ENCODE data around the gene WDR27.
A peak's percentile ranks its signal among the peaks of the same experiment; 100 is the strongest.

The WDR27 gene

DNA sequence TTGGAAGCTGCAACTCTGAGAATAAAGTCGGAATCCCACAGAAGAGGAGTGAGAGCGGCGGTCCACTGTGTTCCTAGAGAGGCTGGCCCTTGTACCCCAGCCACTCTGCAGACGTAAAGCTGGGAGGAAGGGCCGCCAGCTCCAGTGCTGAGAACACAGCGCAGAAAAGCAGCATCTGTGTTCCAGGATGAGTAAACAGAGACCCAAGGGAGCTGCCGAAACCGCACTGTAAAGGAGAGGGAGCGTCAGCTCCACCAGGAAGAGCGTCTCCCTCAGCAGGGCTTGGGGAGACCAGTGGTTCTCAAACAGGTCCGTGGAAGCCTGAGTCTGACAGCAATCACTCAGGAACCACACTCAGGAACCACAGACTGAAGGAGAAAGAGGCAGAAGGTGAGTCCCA is 134.0 kb downstream of the WDR27 start:
- Mint-ChIP-seq H3K9me3 (no peaks in the 10 kb centered on the region), H3K36me3 (peaks cover 43% of the 10 kb centered on the region), H3K27ac (no peak overlapping the region), H3K4me1 (no peaks in the 10 kb centered on the region), H3K4me3 (no peak overlapping the region), H3K27me3 (no peaks in the 10 kb centered on the region)
- ATAC-seq, result no peak

DNA sequence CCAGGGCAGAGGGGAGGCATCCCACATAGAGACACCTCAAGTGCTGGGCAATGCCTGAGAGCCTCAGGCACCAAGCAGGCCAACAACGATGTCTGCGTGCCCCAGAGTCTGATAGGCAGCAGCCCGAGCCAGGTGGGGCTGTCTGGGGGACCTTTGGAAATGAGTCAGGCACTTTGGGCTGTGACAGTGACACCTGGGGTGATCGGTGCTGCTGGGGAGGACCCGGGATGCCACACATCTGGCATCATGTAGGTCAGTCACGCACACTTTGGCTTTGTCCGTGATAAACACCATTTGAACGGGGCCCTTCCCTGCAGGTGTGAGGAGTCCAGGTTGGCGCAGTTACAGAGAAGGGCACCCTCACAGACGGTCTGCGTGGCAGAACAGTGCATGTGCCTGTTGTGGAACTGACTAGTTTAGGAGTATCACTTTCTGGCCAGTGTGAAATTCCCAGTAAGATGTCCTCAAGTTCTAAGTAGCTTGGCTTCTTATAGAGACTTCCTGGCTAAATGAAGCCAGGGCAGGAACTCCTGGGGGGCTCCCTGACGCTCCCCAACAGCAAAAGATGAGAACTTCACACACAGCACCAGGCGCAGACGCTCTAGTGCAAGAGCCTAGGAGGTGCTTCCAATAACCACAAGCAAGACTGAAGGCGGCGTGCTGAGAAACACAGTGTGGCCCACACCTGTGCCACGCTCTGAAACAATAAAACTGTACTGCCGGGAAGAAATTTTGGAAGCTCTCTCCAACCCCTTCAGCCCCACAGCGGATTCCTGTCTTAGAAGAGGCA is 134.7 kb downstream of the WDR27 start:
- peaks cover 4% of the 10 kb centered on the region for H3K9me3 Mint-ChIP-seq
- H3K4me3 Mint-ChIP-seq, result no peak overlapping the region
- peaks cover 49% of the 10 kb centered on the region for H3K36me3 Mint-ChIP-seq
- no peak overlapping the region for H3K27ac Mint-ChIP-seq
- H3K4me1 Mint-ChIP-seq, result no peaks in the 10 kb centered on the region
- ATAC-seq, result no peak
- no peaks in the 10 kb centered on the region for H3K27me3 Mint-ChIP-seq

DNA sequence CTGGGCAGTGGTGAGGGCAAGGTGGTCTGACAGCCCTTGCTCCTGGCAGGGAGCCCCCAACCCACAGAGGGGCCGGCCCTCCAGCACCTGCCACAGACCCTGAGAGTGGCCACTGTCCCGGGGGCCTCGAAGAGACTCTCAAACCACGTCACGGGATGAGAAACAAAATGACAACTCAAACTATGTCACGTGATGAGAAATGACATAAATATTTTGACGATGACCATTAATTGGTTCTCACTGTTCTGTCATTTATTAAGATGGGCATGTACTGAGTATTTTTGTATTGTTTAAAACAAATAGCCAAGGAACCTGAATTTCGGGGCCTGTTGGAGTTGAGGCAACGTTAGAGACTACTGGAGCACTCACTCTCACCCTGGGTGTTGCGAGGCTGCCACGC is 135.5 kb downstream of the WDR27 start:
- Mint-ChIP-seq H3K27ac (no peak overlapping the region), H3K4me1 (no peaks in the 10 kb centered on the region), H3K4me3 (no peak overlapping the region), H3K27me3 (no peaks in the 10 kb centered on the region), H3K36me3 (peaks cover 58% of the 10 kb centered on the region), H3K9me3 (peaks cover 7% of the 10 kb centered on the region)
- ATAC-seq, result no peak

DNA sequence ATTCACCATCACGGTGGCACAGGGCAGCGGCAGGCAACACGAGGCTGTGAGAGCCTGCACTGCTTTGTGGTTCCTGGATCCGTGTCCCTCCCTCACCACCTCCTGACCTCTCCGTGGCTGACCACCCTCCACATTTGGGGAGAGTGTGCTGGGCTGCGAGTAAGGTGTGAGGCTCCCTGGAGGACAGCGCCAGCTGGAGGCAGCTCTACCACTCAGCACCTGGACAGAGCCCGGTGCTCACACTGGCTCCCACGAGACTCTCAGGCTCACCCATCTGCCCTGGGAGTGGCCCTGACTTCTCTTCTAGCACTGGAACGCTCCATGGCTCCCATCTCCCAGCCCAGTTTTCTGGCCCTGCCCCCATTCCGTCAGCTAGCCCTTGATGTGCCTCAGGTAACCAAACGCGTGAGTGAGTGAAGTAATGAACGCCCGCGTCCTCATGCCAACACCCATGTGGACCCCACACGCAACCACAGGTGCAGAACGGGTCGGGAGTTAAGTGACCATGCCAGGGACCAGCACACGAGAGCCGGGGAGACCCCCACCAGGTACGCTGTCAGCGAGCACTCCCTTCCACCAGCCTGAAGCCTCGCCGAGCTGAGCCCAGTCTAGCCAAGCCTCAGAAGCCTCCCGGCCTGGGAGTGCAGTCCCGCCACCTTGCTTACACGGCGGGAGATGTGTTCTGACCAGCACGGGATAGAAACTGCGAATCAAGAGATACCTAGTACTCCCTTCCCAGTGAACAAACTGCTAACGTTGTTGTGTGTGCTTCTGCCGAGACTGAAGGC is 137.2 kb downstream of the WDR27 start:
- peaks cover 61% of the 10 kb centered on the region for H3K36me3 Mint-ChIP-seq
- H3K27ac Mint-ChIP-seq, result no peak overlapping the region
- peaks cover 9% of the 10 kb centered on the region for H3K9me3 Mint-ChIP-seq
- ATAC-seq, result no peak
- H3K4me1 Mint-ChIP-seq, result no peaks in the 10 kb centered on the region
- no peaks in the 10 kb centered on the region for H3K27me3 Mint-ChIP-seq
- H3K4me3 Mint-ChIP-seq, result no peak overlapping the region

DNA sequence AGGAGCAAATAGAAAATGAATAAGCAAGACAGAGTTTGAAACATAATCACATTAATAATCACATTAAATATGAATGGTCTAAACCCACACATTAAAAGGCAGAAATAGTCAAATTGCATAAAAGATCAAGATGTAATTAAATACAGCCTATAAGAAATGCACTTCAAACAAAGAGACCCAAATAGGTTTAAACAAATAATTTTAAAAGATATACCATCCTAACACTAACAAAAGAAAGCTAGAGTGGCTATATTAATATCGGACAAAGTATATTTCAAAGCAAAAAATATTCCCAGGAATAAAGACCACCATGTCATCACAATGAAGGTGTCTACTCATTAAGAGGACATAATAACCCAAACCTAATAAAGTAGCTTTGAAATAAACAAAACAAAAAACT is 140.2 kb downstream of the WDR27 start:
- Mint-ChIP-seq H3K4me1 (peaks cover 8% of the 10 kb centered on the region), H3K27me3 (no peaks in the 10 kb centered on the region), H3K4me3 (no peak overlapping the region), H3K9me3 (peaks cover 9% of the 10 kb centered on the region), H3K36me3 (peaks cover 62% of the 10 kb centered on the region), H3K27ac (no peak overlapping the region)
- ATAC-seq, result no peak

DNA sequence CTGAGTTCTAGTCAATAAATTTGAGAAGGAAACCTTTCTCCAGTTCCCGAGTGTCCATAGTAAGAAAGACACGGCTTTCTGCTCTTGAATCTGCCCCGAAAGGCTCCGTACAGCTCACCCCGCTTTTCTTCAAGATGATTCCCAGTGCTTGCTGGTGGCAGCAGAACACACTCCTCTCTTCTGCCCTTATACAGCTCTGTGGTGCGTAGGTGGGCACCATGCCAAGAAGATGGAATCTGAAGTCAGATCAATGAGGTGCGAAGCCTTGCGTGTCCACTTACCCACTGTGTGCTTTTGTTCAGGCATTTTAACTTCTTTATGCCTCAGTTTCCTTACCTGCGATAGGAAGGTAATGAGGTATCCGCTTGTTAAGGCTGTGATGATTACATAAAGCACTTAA is 142.2 kb downstream of the WDR27 start:
- H3K9me3 Mint-ChIP-seq, result peaks cover 9% of the 10 kb centered on the region
- H3K4me3 Mint-ChIP-seq, result no peak overlapping the region
- H3K36me3 Mint-ChIP-seq, result peaks cover 64% of the 10 kb centered on the region
- no peak for ATAC-seq
- H3K4me1 Mint-ChIP-seq, result peaks cover 15% of the 10 kb centered on the region
- no peak overlapping the region for H3K27ac Mint-ChIP-seq
- no peaks in the 10 kb centered on the region for H3K27me3 Mint-ChIP-seq

DNA sequence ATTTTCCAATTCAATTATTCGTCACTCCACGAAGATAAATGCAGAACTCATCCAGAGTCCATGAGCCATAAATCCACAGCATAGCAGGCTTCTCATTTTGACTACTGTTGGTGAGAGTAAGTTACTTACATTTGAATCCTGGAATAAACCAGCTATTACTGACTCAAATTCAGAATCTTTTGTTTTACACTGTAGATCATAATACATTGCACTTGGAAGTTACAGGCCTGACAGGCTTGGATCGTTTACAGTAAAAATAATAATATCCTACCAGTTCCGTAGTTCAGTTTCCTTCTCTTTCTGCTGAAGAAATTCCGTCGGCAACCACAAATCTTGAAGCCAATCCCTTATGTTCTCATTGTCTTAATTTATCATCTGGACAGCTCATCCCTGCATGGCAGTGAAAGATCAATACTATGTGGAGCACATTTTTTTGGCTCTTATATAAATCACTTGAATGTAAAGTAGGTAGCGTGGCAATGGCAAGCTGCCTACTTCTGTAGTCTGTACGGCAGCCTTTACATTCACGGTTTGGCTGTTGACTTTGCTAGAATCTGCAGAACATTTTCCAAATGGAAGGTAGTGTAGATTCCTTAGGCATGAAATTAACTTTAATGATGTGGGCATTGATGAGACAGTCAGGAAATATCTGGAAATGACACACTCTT is 142.9 kb downstream of the WDR27 start:
- ATAC-seq, result no peak
- H3K36me3 Mint-ChIP-seq, result peaks cover 57% of the 10 kb centered on the region
- peaks cover 15% of the 10 kb centered on the region for H3K4me1 Mint-ChIP-seq
- H3K9me3 Mint-ChIP-seq, result peaks cover 9% of the 10 kb centered on the region
- H3K4me3 Mint-ChIP-seq, result no peak overlapping the region
- no peak overlapping the region for H3K27ac Mint-ChIP-seq
- no peaks in the 10 kb centered on the region for H3K27me3 Mint-ChIP-seq

DNA sequence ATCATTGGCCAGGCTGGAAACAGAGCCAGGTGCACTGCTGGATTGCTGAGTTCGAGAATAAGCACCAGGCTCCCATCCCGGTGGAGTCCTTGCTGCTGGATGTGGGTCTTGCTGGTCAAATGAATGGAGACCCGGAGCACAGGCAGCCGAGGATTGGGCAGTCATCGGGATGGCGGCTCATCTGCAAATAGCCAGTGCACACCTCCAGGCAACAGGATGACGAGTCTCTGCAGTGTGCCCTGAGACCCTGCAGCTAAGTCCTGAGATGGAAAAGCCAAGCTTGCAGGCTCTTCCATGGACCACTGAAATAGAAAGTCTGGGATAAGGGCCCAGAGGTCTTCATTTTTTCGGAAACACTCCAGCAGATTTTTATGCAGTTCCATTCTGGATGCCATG is 143.5 kb downstream of the WDR27 start:
- H3K4me1 Mint-ChIP-seq, result peaks cover 15% of the 10 kb centered on the region
- no peak overlapping the region for H3K4me3 Mint-ChIP-seq
- no peaks in the 10 kb centered on the region for H3K27me3 Mint-ChIP-seq
- peaks cover 52% of the 10 kb centered on the region for H3K36me3 Mint-ChIP-seq
- peaks cover 9% of the 10 kb centered on the region for H3K9me3 Mint-ChIP-seq
- no peak for ATAC-seq
- H3K27ac Mint-ChIP-seq, result no peak overlapping the region

DNA sequence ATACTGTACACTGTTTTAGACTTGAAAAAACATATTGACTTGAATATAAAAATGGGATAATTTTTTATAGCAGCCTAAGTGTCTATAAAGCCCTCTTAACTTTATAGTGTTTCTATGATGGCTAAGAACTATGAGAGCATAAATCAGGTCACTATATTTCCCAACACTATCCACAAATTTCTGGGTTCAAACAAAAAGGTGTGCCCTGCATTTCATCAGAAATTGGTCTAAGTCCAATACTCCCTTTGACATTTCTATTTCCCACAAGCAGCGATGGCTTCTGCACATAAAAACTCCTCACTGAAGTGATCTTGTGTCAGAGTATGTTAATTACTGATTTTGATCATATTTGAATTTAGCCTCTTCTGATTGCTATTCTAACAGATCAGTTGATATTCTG is 143.9 kb downstream of the WDR27 start:
- Mint-ChIP-seq H3K36me3 (peaks cover 47% of the 10 kb centered on the region), H3K9me3 (peaks cover 9% of the 10 kb centered on the region), H3K27ac (no peak overlapping the region), H3K4me3 (no peak overlapping the region), H3K4me1 (peaks cover 15% of the 10 kb centered on the region), H3K27me3 (no peaks in the 10 kb centered on the region)
- no peak for ATAC-seq

DNA sequence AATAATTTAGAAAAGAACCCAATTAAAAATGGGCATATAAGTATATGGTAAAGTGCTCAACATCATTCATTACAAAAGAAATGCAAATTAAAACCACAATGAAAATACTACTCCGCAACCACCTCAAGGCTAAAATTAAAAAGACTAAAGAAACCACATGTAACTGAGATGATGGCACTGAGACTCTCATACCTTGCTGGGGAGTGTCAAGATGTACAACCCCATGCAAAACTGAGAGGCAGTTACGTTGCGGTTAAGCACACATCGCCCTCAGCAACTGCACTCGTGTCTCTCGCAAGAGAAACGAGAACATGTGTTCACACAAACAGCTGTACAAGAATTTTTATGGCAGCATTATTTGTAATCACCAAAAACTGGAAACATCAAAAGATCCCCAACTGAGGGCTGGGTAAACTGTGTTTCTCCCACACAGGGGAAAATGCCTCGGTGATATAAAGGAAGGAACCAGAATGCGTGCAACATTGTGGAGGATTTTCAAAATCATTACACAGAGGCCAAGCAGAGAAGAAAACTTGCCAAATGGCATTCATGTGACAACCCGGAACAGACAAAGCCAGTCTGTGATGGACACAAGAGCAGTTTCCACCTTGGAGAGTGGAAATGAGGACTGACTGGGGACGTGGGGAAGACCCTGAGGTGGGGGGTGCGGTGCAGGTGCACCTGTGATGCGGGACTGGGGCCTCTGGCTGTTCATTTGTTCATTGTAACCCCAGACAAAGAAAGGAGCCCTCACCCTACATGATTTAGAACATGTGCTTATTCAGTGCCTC is 144.9 kb downstream of the WDR27 start:
- Mint-ChIP-seq H3K4me3 (no peak overlapping the region), H3K9me3 (peaks cover 4% of the 10 kb centered on the region), H3K36me3 (peaks cover 38% of the 10 kb centered on the region), H3K4me1 (peaks cover 15% of the 10 kb centered on the region), H3K27me3 (no peaks in the 10 kb centered on the region), H3K27ac (peak overlapping the region; percentile 31)
- ATAC-seq, result peak; percentile 93

DNA sequence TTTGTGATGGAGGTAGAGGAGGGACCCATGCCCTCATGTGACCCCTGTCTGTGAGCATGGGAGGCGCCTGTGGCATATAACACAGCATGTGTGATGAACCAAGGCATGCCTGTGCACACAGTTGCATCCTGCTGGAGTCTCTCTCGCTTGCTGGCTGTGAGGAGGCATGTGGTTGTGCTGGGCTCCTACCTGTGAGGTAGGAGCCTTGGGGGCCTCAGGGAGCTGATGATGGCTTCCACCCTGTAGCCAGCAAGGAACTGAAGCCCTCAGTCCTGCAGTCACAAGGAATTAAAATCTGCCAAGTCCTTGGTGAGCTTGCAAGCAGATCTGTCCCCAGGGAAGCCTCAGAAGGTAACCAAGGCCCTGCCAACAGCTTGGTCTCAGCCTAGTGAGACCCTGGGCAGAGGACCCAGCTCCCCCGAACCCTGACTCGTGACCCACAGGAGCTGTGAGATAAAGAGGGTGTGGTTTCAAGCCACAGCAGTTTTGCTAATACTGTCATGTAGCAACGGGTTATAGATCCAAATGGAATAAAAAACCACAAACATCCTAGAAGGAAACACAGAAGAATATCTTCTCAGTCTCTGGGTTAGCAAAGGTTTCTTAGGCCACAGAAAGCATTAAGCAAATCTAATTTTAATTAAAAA is 145.7 kb downstream of the WDR27 start:
- Mint-ChIP-seq H3K4me3 (no peak overlapping the region), H3K27me3 (no peaks in the 10 kb centered on the region)
- no peak for ATAC-seq

DNA sequence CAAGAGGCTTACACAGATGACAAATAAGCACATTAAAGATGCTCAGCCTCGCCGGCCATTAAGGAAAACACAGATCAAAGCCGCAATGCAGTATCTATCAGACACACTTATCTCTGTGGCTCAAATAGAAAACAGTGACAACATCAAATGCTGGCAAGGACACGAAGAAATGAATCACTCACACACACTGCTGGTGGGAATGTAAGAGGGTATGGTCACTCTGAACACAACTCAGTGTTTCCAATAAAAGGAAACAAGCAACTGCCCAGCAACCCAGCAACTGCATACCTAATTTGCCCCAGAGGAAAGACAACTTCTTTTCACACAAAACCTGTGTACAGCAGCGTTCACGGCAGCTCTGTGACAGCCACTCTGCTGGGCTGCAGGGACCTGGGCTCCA is 155.8 kb downstream of the WDR27 start:
- no peak for ATAC-seq
- peaks cover 12% of the 10 kb centered on the region for H3K9me3 Mint-ChIP-seq
- no peak overlapping the region for H3K4me3 Mint-ChIP-seq
- no peak overlapping the region for H3K27ac Mint-ChIP-seq
- no peaks in the 10 kb centered on the region for H3K4me1 Mint-ChIP-seq
- H3K27me3 Mint-ChIP-seq, result no peaks in the 10 kb centered on the region
- peaks cover 27% of the 10 kb centered on the region for H3K36me3 Mint-ChIP-seq

More for the DNA sequence above, 145.7 kb downstream of the WDR27 start:
- Mint-ChIP-seq H3K36me3 (peaks cover 29% of the 10 kb centered on the region), H3K9me3 (peaks cover 1% of the 10 kb centered on the region), H3K4me1 (peaks cover 15% of the 10 kb centered on the region), H3K27ac (no peak overlapping the region)

DNA sequence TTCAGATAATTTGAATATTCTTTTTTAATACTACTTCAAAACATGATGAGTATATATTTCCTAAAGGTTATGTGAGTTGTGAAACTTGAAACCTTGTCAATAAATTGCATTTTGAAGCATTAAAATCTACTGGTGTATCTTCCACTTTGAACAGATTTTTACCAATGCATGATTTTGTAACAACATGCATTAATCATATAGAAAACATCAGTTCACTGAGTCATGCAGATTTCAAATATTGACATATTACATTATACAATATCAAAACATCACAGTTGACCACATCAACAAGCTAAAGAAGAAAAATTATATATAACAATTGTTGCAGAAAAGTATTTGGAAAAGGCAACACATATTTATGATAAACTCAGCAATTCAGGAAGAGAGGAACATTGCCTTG is 158.1 kb downstream of the WDR27 start:
- no peak overlapping the region for H3K4me3 Mint-ChIP-seq
- no peak for ATAC-seq

DNA sequence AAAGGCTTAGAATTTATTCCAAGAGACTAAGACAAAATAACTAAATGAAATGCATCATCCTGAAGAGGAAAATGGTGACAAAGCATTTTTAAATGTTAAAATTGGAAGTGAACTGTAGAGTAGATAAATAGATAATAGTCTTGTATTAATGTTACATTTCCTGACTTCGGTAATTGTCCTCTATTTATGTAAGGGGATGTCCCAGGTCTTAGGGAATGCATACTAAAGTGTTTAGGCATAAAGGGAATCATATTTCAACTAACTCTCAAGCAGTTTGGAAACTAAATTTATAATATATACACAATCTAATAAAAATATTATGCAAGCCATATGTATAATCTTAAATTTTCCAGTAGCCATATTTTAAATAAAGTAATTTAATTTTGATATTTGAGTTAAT is 159.3 kb downstream of the WDR27 start:
- no peak overlapping the region for H3K27ac Mint-ChIP-seq
- ATAC-seq, result no peak
- no peak overlapping the region for H3K4me3 Mint-ChIP-seq
- peaks cover 16% of the 10 kb centered on the region for H3K36me3 Mint-ChIP-seq
- no peaks in the 10 kb centered on the region for H3K4me1 Mint-ChIP-seq
- peaks cover 7% of the 10 kb centered on the region for H3K9me3 Mint-ChIP-seq
- no peaks in the 10 kb centered on the region for H3K27me3 Mint-ChIP-seq

More for the DNA sequence above, 158.1 kb downstream of the WDR27 start:
- Mint-ChIP-seq H3K4me1 (no peaks in the 10 kb centered on the region), H3K27me3 (no peaks in the 10 kb centered on the region), H3K9me3 (peaks cover 10% of the 10 kb centered on the region), H3K27ac (no peak overlapping the region), H3K36me3 (peaks cover 22% of the 10 kb centered on the region)
